Trophoblast cell (in vitro differentiated cells and primary cell): ENCODE results near the gene TDRD12.
"Not testable (repeated sequence)": the region's sequence is repeated elsewhere in the genome, so short reads cannot be mapped to it uniquely, and the experiment has no call there.

Experiments used
- DNase-seq, 2 donors: peaks; one replicate each; pipeline ENCODE4 v3.0.0-alpha.2; 2016
- H2AFZ ChIP-seq: 2 replicates; pipeline ENCODE4 v1.6.1; 2013; ENCODE audit warnings: low read length, moderate library complexity, mild to moderate bottlenecking; ENCODE audit not compliant: insufficient read depth, poor library complexity
- H2AK5ac ChIP-seq: 2 replicates; pipeline ENCODE4 v1.6.1; 2013; ENCODE audit warnings: mild to moderate bottlenecking, low read length
- H2BK120ac ChIP-seq: 2 replicates; pipeline ENCODE4 v1.6.1; 2013; ENCODE audit warnings: low read length, mild to moderate bottlenecking, moderate library complexity; ENCODE audit not compliant: insufficient read depth, poor library complexity
- H2BK12ac ChIP-seq: 2 replicates; pipeline ENCODE4 v1.6.1; 2013; ENCODE audit warnings: mild to moderate bottlenecking, low read length, moderate library complexity
- H2BK5ac ChIP-seq: 2 replicates; pipeline ENCODE4 v1.6.1; 2013; ENCODE audit warnings: low read length, low read depth, moderate library complexity, mild to moderate bottlenecking; ENCODE audit not compliant: poor library complexity
- H3K14ac ChIP-seq: 2 replicates; pipeline ENCODE4 v1.6.1; 2013; ENCODE audit warnings: mild to moderate bottlenecking, low read length
- H3K18ac ChIP-seq: 2 replicates; pipeline ENCODE4 v1.6.1; 2013; ENCODE audit warnings: mild to moderate bottlenecking, low read length
- H3K23ac ChIP-seq: 2 replicates; pipeline ENCODE4 v1.6.1; 2013; ENCODE audit warnings: low read length
- H3K27ac ChIP-seq: 2 replicates; pipeline ENCODE4 v1.5.1; 2013; ENCODE audit warnings: low read depth, mild to moderate bottlenecking, inconsistent platforms, low read length, moderate library complexity
- H3K27me3 ChIP-seq: 2 replicates; pipeline ENCODE4 v1.6.1; 2013; ENCODE audit warnings: inconsistent platforms, mild to moderate bottlenecking, low read length, moderate library complexity; ENCODE audit not compliant: insufficient read depth
- H3K36me3 ChIP-seq, 2 experiments: 1 replicate in 1 of 2; 2 replicates in 1 of 2; pipeline ENCODE4 v1.6.1; 2013; ENCODE audit warnings: low read length in 2 of 2, mild to moderate bottlenecking in 2 of 2, moderate library complexity in 1 of 2; ENCODE audit not compliant: insufficient read depth in 2 of 2, control insufficient read depth in 1 of 2
- H3K4ac ChIP-seq: 2 replicates; pipeline ENCODE4 v1.6.1; 2013; ENCODE audit warnings: low read depth, mild to moderate bottlenecking, low read length, moderate library complexity
- H3K4me1 ChIP-seq, 2 experiments: 1 replicate in 1 of 2; 2 replicates in 1 of 2; pipeline ENCODE4 v1.6.1; 2013; ENCODE audit warnings: low read length in 2 of 2, mild to moderate bottlenecking in 2 of 2, moderate library complexity in 1 of 2; ENCODE audit not compliant: insufficient read depth in 2 of 2, control insufficient read depth in 1 of 2
- H3K4me2 ChIP-seq: 2 replicates; pipeline ENCODE4 v1.6.1; 2013; ENCODE audit warnings: inconsistent platforms, mild to moderate bottlenecking, low read length, moderate library complexity
- H3K4me3 ChIP-seq: 2 replicates; pipeline ENCODE4 v1.5.1; 2013; ENCODE audit warnings: mild to moderate bottlenecking, low read depth, low read length, inconsistent platforms
- H3K79me1 ChIP-seq: one replicate; pipeline ENCODE4 v1.6.1; 2013; ENCODE audit warnings: low read length
- H3K79me2 ChIP-seq: 2 replicates; pipeline ENCODE4 v1.6.1; 2013; ENCODE audit warnings: low read length, mild to moderate bottlenecking; ENCODE audit not compliant: control insufficient read depth, insufficient read depth, poor library complexity
- H3K9ac ChIP-seq: 2 replicates; pipeline ENCODE4 v1.6.1; 2013; ENCODE audit warnings: mild to moderate bottlenecking, low read length
- H3K9me3 ChIP-seq: 2 replicates; pipeline ENCODE4 v1.6.1; 2013; ENCODE audit warnings: low read depth, mild to moderate bottlenecking, control low read depth, inconsistent platforms, low read length; ENCODE audit not compliant: insufficient read depth
- H4K12ac ChIP-seq: 2 replicates; pipeline ENCODE4 v1.6.1; 2013; ENCODE audit warnings: low read depth, mild to moderate bottlenecking, low read length, moderate library complexity
- H4K8ac ChIP-seq: 2 replicates; pipeline ENCODE4 v1.6.1; 2013; ENCODE audit warnings: low read depth, mild to moderate bottlenecking, low read length, moderate library complexity
- H4K91ac ChIP-seq: one replicate; pipeline ENCODE4 v1.6.1; 2013; ENCODE audit warnings: low read depth, mild to moderate bottlenecking, low read length, moderate library complexity
- WGBS: extraction: QIAGEN DNeasy Blood & Tissue Kit; methylation state at CpG from one replicate; pipeline ENCODE4 v1.1.7; 2013; ENCODE audit warnings: missing lambda C conversion rate; ENCODE audit not compliant: insufficient read length, insufficient coverage; ENCODE audit errors: extremely low coverage; 5-methylcytosine and 5-hydroxymethylcytosine counted together

Gene TDRD12

GRCh38 chr19:32694851-32695250 lies 24.7 kb upstream of the TDRD12 start:
- not testable (repeated sequence) for H4K91ac ChIP-seq, H3K23ac ChIP-seq, H2BK5ac ChIP-seq, H2BK12ac ChIP-seq, H4K8ac ChIP-seq, H3K9me3 ChIP-seq, DNase-seq, H3K14ac ChIP-seq, H2AK5ac ChIP-seq, H3K27ac ChIP-seq, H2BK120ac ChIP-seq, H3K4me3 ChIP-seq, H4K12ac ChIP-seq, H3K36me3 ChIP-seq, H2AFZ ChIP-seq, H3K27me3 ChIP-seq, H3K4ac ChIP-seq, H3K9ac ChIP-seq, H3K79me2 ChIP-seq, H3K4me2 ChIP-seq, H3K18ac ChIP-seq
- no CpG with 5 or more reads among the region's 2 CpGs for WGBS
- Histone ChIP-seq H3K4me1 (peaks cover 9 to 12% of the 10 kb centered on the region in 2 experiments), H3K79me1 (peaks cover 10% of the 10 kb centered on the region)

DNA sequence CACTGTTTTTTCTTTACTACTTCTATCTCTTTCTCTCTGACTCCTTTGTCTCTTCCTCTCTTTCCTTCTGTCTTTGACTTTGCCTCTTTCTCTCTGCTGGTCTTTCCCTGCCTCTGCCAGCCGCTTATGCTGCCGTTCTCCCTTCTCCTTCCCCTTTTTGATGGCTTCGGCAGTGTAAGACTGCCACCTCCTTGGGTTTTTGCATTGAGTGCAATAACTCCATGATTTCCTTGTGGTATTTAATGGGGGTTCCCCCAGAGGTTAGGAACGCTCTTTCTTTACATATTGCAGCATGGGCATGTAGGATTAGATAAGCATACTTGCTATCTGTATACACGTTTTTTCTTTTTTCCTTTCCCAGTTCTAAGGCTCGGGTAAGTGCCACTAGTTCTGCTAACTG lies 24.1 kb upstream of the TDRD12 start:
- WGBS: no CpG with 5 or more reads among the region's 6 CpGs
- H3K27me3 ChIP-seq, H3K14ac ChIP-seq, H3K79me2 ChIP-seq, H4K91ac ChIP-seq, H3K4ac ChIP-seq, H2AFZ ChIP-seq, DNase-seq, H3K9ac ChIP-seq, H3K36me3 ChIP-seq, H3K4me2 ChIP-seq, H2AK5ac ChIP-seq, H3K9me3 ChIP-seq, H3K18ac ChIP-seq, H2BK12ac ChIP-seq, H4K8ac ChIP-seq, H3K4me3 ChIP-seq, H4K12ac ChIP-seq, H2BK120ac ChIP-seq, H3K27ac ChIP-seq, H3K23ac ChIP-seq, H2BK5ac ChIP-seq: not testable (repeated sequence)
- Histone ChIP-seq H3K4me1 (peaks cover 9 to 12% of the 10 kb centered on the region in 2 experiments), H3K79me1 (peaks cover 10% of the 10 kb centered on the region)

DNA sequence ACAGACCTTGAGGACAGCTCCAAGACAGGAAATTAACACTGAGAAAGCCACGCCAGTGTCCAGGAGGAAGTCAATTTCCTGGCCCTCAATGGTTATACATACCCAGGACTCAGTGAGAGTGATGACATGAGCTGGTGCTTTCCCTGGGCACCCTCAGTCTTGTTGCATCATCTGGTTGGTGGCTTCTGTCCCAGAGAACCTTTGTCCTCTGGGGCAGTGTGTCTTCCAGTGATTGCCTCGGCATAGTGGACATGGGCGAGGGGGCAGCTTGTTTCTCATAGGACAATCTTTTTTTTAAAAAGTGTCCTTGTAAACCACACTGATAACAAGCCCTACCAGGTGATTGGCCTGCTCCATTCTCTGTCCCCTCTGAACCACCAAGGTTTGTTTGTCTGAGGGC lies 22.8 kb upstream of the TDRD12 start:
- not testable (repeated sequence) for H3K36me3 ChIP-seq, H3K27ac ChIP-seq, H3K23ac ChIP-seq, H3K9me3 ChIP-seq, H2BK120ac ChIP-seq, H3K4me2 ChIP-seq, H2BK5ac ChIP-seq, H4K12ac ChIP-seq, H3K4me3 ChIP-seq, H2AK5ac ChIP-seq, H2AFZ ChIP-seq, H3K79me1 ChIP-seq, H3K4me1 ChIP-seq, H3K14ac ChIP-seq, H3K4ac ChIP-seq, H4K8ac ChIP-seq, H3K79me2 ChIP-seq, H3K9ac ChIP-seq, H3K27me3 ChIP-seq, DNase-seq, H2BK12ac ChIP-seq, H3K18ac ChIP-seq, H4K91ac ChIP-seq
- no CpG with 5 or more reads among the region's 3 CpGs for WGBS

- not testable (repeated sequence) for H3K27me3 ChIP-seq, H3K27ac ChIP-seq, H3K79me1 ChIP-seq, H2BK5ac ChIP-seq, H3K79me2 ChIP-seq, H3K4ac ChIP-seq, H3K36me3 ChIP-seq, H4K8ac ChIP-seq, H3K14ac ChIP-seq, H4K12ac ChIP-seq, H3K4me2 ChIP-seq, H3K9me3 ChIP-seq, H2AFZ ChIP-seq, H3K4me3 ChIP-seq, H3K4me1 ChIP-seq, H3K9ac ChIP-seq, DNase-seq, H2BK12ac ChIP-seq, H2AK5ac ChIP-seq, H3K23ac ChIP-seq, H2BK120ac ChIP-seq, H3K18ac ChIP-seq, H4K91ac ChIP-seq
- no CpG with 5 or more reads among the region's 7 CpGs for WGBS
Observed at GRCh38 chr19:32700129-32700528, 19.4 kb upstream of the TDRD12 start.
